DND-41 (cell line): Measurements from ENCODE around the gene P2RY13.

Experiments used
- EZH2 ChIP-seq: IDR thresholded peaks from 3 replicates; pipeline ENCODE4 v1.6.1; 2012; ENCODE audit warnings: borderline replicate concordance, low read depth, mild to moderate bottlenecking, moderate library complexity, low read length, inconsistent platforms; ENCODE audit not compliant: severe bottlenecking
- TF ChIP-seq, protein P1 (sequence below): IDR thresholded peaks from 2 replicates; pipeline ENCODE4 v1.5.1; 2012; ENCODE audit warnings: borderline replicate concordance, low read length, moderate library complexity, mild to moderate bottlenecking; ENCODE audit not compliant: poor library complexity, severe bottlenecking; ENCODE audit errors: extremely low read depth

DNA sequence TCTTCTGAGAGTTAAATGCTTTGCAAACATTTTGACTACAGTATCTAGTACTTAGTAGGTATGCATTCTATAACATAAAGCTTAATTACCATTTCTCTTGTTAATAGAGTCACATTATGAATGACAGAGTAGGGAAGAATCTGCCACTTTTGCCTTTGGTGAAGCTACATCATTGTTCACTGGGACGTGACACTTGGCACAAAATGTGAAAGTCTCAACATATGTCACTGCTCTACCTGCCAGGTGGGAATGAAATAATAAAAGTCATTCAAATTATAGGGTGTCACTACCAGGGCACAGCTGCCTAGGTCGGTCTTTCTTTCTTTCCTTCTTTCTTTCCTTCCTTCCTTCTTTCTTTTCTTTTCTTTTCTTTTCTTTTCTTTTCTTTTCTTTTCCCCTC lies 30.3 kb downstream of the P2RY13 start:
- TF ChIP-seq, protein P1, sequence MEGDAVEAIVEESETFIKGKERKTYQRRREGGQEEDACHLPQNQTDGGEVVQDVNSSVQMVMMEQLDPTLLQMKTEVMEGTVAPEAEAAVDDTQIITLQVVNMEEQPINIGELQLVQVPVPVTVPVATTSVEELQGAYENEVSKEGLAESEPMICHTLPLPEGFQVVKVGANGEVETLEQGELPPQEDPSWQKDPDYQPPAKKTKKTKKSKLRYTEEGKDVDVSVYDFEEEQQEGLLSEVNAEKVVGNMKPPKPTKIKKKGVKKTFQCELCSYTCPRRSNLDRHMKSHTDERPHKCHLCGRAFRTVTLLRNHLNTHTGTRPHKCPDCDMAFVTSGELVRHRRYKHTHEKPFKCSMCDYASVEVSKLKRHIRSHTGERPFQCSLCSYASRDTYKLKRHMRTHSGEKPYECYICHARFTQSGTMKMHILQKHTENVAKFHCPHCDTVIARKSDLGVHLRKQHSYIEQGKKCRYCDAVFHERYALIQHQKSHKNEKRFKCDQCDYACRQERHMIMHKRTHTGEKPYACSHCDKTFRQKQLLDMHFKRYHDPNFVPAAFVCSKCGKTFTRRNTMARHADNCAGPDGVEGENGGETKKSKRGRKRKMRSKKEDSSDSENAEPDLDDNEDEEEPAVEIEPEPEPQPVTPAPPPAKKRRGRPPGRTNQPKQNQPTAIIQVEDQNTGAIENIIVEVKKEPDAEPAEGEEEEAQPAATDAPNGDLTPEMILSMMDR = no peak
- no peak for TF ChIP-seq EZH2
